HL-60 (cell line): ENCODE measurements around the gene SPSB4.

Experiments
- DNase-seq, 2 experiments: peaks; one replicate each; pipeline ENCODE4 v3.0.0-alpha.2; 2010 to 2020; ENCODE audit warnings: low read depth in 1 of 2, low spot score in 1 of 2
- H3K27ac ChIP-seq: fragments of 250-450 bp; sonication (Bioruptor Pico); replicated peaks from 2 replicates; pipeline ENCODE4 v1.5.1; 2020; ENCODE audit warnings: mild to moderate bottlenecking, moderate library complexity
- H3K27me3 ChIP-seq: fragments of 250-450 bp; sonication (Bioruptor Pico); 2 replicates; pipeline ENCODE4 v1.5.1; 2021; ENCODE audit warnings: mild to moderate bottlenecking, moderate library complexity; ENCODE audit not compliant: insufficient read depth, poor library complexity, severe bottlenecking
- H3K4me3 ChIP-seq: replicated peaks from 2 replicates; pipeline ENCODE4 v1.5.1; 2011; ENCODE audit warnings: mild to moderate bottlenecking, control low read depth, low read length; ENCODE audit not compliant: insufficient read depth
- GABPA ChIP-seq: IDR thresholded peaks from 2 replicates; pipeline ENCODE4 v1.6.1; 2012; ENCODE audit warnings: low read depth
- POLR2AphosphoS5 ChIP-seq: IDR thresholded peaks from 2 replicates; pipeline ENCODE4 v1.6.1; 2012; ENCODE audit warnings: low read depth
- SPI1 ChIP-seq: IDR thresholded peaks from 2 replicates; pipeline ENCODE4 v1.6.1; 2012; ENCODE audit warnings: low read depth, mild to moderate bottlenecking, borderline replicate concordance
- TF ChIP-seq, protein P1 (sequence below): IDR thresholded peaks from 2 replicates; pipeline ENCODE4 v1.6.1; 2012; ENCODE audit warnings: low read depth; ENCODE audit not compliant: insufficient replicate concordance
- TF ChIP-seq, protein P2 (sequence below): IDR thresholded peaks from one replicate; pipeline ENCODE4 v1.5.1; 2011; ENCODE audit warnings: low read length, control low read depth, inconsistent platforms; ENCODE audit not compliant: insufficient read depth

SPSB4 gene

DNA sequence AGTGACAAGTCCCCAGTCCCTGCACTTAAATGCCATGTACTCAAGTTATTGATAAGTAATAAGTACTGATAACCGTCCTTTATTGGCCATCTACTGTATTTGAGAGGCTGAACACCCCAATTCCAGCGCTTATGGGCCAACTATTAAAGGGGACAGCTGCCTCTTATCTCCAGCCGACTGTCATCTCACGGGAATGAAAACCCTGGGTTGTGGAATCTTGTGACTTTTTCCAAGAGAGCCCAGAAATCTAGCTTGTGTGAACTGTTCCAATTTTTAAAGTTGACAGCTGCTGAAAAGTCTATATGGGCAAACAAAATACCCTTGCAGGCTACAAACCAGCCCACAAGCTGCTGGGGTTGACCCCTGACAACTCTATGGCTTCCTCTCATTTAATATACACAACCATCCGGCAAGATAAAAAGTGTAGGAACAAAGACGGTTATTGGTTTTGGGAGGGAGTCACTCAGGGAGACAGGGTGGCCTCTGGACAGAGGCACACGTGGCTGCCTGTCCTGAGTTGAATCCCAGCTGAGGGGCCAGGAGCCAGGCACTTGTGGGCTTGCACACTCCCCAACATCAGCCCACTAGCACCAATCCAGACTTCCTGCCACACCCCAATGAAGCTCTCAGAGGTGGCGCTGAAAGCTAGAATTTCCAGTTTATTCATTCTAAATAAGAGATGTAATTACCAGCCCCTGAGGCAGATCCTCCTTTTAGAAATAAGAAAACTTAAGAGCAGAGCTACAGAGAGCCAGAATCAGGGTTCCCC lies 16.2 kb downstream of the SPSB4 start:
- Histone ChIP-seq H3K4me3 (no peak overlapping the region), H3K27me3 (no peaks in the 10 kb centered on the region), H3K27ac (no peak overlapping the region)
- TF ChIP-seq SPI1 (no peak), POLR2AphosphoS5 (no peak), GABPA (no peak)
- TF ChIP-seq, protein P1, sequence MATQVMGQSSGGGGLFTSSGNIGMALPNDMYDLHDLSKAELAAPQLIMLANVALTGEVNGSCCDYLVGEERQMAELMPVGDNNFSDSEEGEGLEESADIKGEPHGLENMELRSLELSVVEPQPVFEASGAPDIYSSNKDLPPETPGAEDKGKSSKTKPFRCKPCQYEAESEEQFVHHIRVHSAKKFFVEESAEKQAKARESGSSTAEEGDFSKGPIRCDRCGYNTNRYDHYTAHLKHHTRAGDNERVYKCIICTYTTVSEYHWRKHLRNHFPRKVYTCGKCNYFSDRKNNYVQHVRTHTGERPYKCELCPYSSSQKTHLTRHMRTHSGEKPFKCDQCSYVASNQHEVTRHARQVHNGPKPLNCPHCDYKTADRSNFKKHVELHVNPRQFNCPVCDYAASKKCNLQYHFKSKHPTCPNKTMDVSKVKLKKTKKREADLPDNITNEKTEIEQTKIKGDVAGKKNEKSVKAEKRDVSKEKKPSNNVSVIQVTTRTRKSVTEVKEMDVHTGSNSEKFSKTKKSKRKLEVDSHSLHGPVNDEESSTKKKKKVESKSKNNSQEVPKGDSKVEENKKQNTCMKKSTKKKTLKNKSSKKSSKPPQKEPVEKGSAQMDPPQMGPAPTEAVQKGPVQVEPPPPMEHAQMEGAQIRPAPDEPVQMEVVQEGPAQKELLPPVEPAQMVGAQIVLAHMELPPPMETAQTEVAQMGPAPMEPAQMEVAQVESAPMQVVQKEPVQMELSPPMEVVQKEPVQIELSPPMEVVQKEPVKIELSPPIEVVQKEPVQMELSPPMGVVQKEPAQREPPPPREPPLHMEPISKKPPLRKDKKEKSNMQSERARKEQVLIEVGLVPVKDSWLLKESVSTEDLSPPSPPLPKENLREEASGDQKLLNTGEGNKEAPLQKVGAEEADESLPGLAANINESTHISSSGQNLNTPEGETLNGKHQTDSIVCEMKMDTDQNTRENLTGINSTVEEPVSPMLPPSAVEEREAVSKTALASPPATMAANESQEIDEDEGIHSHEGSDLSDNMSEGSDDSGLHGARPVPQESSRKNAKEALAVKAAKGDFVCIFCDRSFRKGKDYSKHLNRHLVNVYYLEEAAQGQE: no peak
- TF ChIP-seq, protein P2, sequence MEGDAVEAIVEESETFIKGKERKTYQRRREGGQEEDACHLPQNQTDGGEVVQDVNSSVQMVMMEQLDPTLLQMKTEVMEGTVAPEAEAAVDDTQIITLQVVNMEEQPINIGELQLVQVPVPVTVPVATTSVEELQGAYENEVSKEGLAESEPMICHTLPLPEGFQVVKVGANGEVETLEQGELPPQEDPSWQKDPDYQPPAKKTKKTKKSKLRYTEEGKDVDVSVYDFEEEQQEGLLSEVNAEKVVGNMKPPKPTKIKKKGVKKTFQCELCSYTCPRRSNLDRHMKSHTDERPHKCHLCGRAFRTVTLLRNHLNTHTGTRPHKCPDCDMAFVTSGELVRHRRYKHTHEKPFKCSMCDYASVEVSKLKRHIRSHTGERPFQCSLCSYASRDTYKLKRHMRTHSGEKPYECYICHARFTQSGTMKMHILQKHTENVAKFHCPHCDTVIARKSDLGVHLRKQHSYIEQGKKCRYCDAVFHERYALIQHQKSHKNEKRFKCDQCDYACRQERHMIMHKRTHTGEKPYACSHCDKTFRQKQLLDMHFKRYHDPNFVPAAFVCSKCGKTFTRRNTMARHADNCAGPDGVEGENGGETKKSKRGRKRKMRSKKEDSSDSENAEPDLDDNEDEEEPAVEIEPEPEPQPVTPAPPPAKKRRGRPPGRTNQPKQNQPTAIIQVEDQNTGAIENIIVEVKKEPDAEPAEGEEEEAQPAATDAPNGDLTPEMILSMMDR: no peak
- DNase-seq: no peak

DNA sequence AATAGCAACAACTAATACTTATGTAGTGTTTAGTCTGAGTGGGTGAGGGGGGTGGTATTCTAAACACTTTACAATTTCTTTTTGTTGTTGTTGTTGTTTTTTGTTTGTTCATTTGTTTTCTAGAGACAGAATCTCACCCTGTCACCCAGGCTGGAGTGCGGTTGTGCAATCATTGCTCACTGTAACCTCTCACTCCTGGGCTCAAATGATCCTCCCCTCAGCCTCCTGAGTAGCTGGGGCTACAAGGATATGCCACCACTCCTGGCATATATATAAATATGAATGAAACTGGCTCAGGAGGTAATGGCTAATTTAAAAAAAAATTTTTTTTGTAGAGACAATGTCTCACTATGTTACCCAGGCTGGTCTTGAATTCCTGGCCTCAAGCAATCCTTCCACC lies 19.1 kb downstream of the SPSB4 start:
- Histone ChIP-seq H3K27ac (no peak overlapping the region), H3K27me3 (no peaks in the 10 kb centered on the region), H3K4me3 (no peak overlapping the region)
- TF ChIP-seq SPI1: no peak
- TF ChIP-seq GABPA: no peak
- no peak for TF ChIP-seq POLR2AphosphoS5
- TF ChIP-seq, protein P2: no peak
- TF ChIP-seq, protein P1: no peak
- DNase-seq: no peak

DNA sequence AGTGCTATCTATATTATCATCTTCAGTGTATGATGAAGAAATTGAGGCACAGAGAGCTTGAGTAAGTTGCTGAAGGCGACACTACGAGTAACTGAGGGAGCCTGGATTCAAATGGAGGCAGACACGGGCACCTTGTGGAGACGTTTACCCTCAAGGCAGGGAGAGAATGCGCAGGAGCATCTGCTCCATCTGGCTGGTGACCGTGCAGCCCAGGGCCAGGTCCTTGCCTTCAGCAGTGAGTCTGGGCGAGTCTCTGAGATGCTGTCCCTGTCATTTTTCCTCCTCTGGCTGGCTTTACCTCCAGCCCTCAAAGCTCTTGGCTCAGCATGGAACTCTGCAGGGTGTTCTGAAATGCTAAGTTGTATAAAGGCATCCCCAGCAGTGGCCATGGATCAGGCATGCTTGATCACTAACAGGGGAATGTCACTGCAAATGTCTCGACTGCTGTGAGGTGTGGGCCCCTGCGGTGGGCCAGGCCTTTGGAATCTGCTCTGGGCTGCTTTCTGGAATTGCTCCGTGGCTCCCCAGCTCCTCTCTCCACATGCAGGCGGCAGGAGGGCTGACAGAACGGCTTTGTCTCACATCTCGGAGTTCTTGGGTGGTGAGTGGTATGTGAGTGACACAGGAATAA lies 19.7 kb downstream of the SPSB4 start:
- Histone ChIP-seq H3K27ac (no peak overlapping the region), H3K4me3 (no peak overlapping the region), H3K27me3 (no peaks in the 10 kb centered on the region)
- no peak for DNase-seq
- TF ChIP-seq, protein P1: no peak
- TF ChIP-seq, protein P2: no peak
- TF ChIP-seq GABPA (no peak), SPI1 (no peak), POLR2AphosphoS5 (no peak)
